Measurements from ENCODE around the gene TMCO4. TPM values are rescaled to one million over a fixed set of nuclear protein-coding genes. Genes with fewer than 3 reads are reported as not detected.

The TMCO4 gene
- total RNA-seq, 1 experiment from 2014 or later, result 4.3 TPM

DNA sequence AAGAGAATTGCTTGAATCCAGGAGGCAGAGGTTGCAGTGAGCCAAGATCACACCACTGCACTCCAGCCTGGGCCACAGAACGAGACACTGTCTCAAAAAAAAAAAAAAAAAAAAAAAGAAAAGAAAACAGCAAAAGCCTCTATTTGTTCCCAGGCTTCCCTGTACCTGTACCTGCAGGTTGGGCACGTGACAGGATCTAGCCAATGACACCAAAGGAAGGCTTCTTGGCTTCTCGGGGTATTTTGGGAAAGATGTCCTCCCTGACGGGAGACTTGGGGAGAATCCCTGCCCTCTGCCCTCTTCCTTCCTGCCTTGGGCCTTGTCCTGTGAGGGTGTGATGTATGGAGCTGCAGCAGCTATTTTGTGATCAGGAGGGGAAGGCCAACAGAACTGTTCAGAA, 22.8 kb downstream of the TMCO4 start:
- intact Hi-C loops (cut with micrococcal nuclease; ENCODE audit: unreplicated experiment), result no loop called here
- no peak overlapping the region for H3K4me3 ChIP-seq (ENCODE audit: low read depth, low read length, poor library complexity, severe bottlenecking)
- ChIA-PET CTCF (no interaction called here), POLR2A (ENCODE audit: low non-redundant PET) (no interaction called here)
- H3K36me3 ChIP-seq (ENCODE audit: insufficient read depth, low read length, poor library complexity, severe bottlenecking), result no peaks in the 10 kb centered on the region
- DNase-seq (ENCODE audit: low spot score), result no peak
- H3K27ac ChIP-seq (ENCODE audit: low read depth, low read length, poor library complexity, severe bottlenecking), result no peak overlapping the region
- TF ChIP-seq, protein P1, sequence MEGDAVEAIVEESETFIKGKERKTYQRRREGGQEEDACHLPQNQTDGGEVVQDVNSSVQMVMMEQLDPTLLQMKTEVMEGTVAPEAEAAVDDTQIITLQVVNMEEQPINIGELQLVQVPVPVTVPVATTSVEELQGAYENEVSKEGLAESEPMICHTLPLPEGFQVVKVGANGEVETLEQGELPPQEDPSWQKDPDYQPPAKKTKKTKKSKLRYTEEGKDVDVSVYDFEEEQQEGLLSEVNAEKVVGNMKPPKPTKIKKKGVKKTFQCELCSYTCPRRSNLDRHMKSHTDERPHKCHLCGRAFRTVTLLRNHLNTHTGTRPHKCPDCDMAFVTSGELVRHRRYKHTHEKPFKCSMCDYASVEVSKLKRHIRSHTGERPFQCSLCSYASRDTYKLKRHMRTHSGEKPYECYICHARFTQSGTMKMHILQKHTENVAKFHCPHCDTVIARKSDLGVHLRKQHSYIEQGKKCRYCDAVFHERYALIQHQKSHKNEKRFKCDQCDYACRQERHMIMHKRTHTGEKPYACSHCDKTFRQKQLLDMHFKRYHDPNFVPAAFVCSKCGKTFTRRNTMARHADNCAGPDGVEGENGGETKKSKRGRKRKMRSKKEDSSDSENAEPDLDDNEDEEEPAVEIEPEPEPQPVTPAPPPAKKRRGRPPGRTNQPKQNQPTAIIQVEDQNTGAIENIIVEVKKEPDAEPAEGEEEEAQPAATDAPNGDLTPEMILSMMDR (conservative IDR thresholded peaks at IDR 0.05; ENCODE audit: low read depth, low read length), result no peak
- no peak for TF ChIP-seq EZH2 (IDR thresholded peaks at IDR 0.05; ENCODE audit: borderline replicate concordance, low read depth, low read length, poor library complexity, severe bottlenecking)
- no peaks in the 10 kb centered on the region for H3K9me3 ChIP-seq (ENCODE audit: low read depth, low read length, poor library complexity, severe bottlenecking)
- no peaks in the 10 kb centered on the region for H3K27me3 ChIP-seq (replicated peaks; ENCODE audit: insufficient read depth, low read depth, low read length, poor library complexity)
- H3K4me1 ChIP-seq (ENCODE audit: insufficient read depth, low read length, poor library complexity, severe bottlenecking), result peaks cover 6% of the 10 kb centered on the region
- no TSS peak for BruUV-seq (replicated peaks)

- no peaks in the 10 kb centered on the region for H3K36me3 ChIP-seq (ENCODE audit: insufficient read depth, low read length, poor library complexity, severe bottlenecking)
- CTCF ChIA-PET, result no interaction called here
- H3K27me3 ChIP-seq (replicated peaks; ENCODE audit: insufficient read depth, low read depth, low read length, poor library complexity), result no peaks in the 10 kb centered on the region
These were observed 23.4 kb downstream of the TMCO4 start for GRCh38 chr1:19776287-19776686.

DNA sequence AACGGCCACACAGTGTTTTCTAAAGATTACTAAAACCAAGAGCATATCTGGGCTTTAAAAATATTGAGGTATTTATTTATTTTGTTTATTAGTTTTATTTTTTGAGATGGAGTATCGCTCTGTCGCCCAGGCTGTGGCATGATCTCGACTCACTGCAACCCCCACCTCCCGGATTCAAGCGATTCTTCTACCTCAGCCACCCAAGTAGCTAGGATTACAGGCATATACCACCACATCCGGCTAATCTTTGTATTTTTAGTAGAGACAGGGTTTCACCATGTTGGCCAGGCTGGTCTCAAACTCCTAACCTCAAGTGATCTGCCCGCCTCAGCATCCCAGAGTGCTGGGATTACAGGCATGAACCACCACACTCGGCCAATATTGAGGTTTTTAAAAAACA, 23.9 kb downstream of the TMCO4 start:
- TF ChIP-seq, protein P1 (conservative IDR thresholded peaks at IDR 0.05; ENCODE audit: low read depth, low read length), result no peak
- no peak for TF ChIP-seq EZH2 (IDR thresholded peaks at IDR 0.05; ENCODE audit: borderline replicate concordance, low read depth, low read length, poor library complexity, severe bottlenecking)
- Histone ChIP-seq H3K4me1 (ENCODE audit: insufficient read depth, low read length, poor library complexity, severe bottlenecking) (peaks cover 6% of the 10 kb centered on the region), H3K27ac (ENCODE audit: low read depth, low read length, poor library complexity, severe bottlenecking) (no peak overlapping the region), H3K27me3 (replicated peaks; ENCODE audit: insufficient read depth, low read depth, low read length, poor library complexity) (no peaks in the 10 kb centered on the region), H3K36me3 (ENCODE audit: insufficient read depth, low read length, poor library complexity, severe bottlenecking) (no peaks in the 10 kb centered on the region), H3K4me3 (ENCODE audit: low read depth, low read length, poor library complexity, severe bottlenecking) (no peak overlapping the region), H3K9me3 (ENCODE audit: low read depth, low read length, poor library complexity, severe bottlenecking) (no peaks in the 10 kb centered on the region)
- POLR2A ChIA-PET (ENCODE audit: low non-redundant PET), result no interaction called here
- CTCF ChIA-PET, result no interaction called here
- no peak for DNase-seq (ENCODE audit: low spot score)
- intact Hi-C loops (cut with micrococcal nuclease; ENCODE audit: unreplicated experiment), result no loop called here
- BruUV-seq (replicated peaks), result no TSS peak

More at GRCh38 chr1:19776287-19776686, 23.4 kb downstream of the TMCO4 start:
- BruUV-seq (replicated peaks), result no TSS peak
- DNase-seq (ENCODE audit: low spot score), result no peak
- peaks cover 6% of the 10 kb centered on the region for H3K4me1 ChIP-seq (ENCODE audit: insufficient read depth, low read length, poor library complexity, severe bottlenecking)
- H3K4me3 ChIP-seq (ENCODE audit: low read depth, low read length, poor library complexity, severe bottlenecking), result no peak overlapping the region
- no peaks in the 10 kb centered on the region for H3K9me3 ChIP-seq (ENCODE audit: low read depth, low read length, poor library complexity, severe bottlenecking)
- POLR2A ChIA-PET (ENCODE audit: low non-redundant PET), result no interaction called here
- intact Hi-C loops (cut with micrococcal nuclease; ENCODE audit: unreplicated experiment), result no loop called here
- no peak for TF ChIP-seq EZH2 (IDR thresholded peaks at IDR 0.05; ENCODE audit: borderline replicate concordance, low read depth, low read length, poor library complexity, severe bottlenecking)
- H3K27ac ChIP-seq (ENCODE audit: low read depth, low read length, poor library complexity, severe bottlenecking), result no peak overlapping the region

- DNase-seq (ENCODE audit: low spot score), result peak; percentile 28
- CTCF ChIA-PET, result no interaction called here
- no peak overlapping the region for H3K27ac ChIP-seq (ENCODE audit: low read depth, low read length, poor library complexity, severe bottlenecking)
These were observed 24.4 kb downstream of the TMCO4 start for GRCh38 chr1:19775317-19775716.

More at GRCh38 chr1:19775317-19775716, 24.4 kb downstream of the TMCO4 start:
- no TSS peak for BruUV-seq (replicated peaks)
- POLR2A ChIA-PET (ENCODE audit: low non-redundant PET), result no interaction called here
- no peak for TF ChIP-seq EZH2 (IDR thresholded peaks at IDR 0.05; ENCODE audit: borderline replicate concordance, low read depth, low read length, poor library complexity, severe bottlenecking)
- TF ChIP-seq, protein P1 (conservative IDR thresholded peaks at IDR 0.05; ENCODE audit: low read depth, low read length), result no peak
- Histone ChIP-seq H3K9me3 (ENCODE audit: low read depth, low read length, poor library complexity, severe bottlenecking) (no peaks in the 10 kb centered on the region), H3K4me3 (ENCODE audit: low read depth, low read length, poor library complexity, severe bottlenecking) (no peak overlapping the region), H3K4me1 (ENCODE audit: insufficient read depth, low read length, poor library complexity, severe bottlenecking) (peaks cover 8% of the 10 kb centered on the region), H3K27me3 (replicated peaks; ENCODE audit: insufficient read depth, low read depth, low read length, poor library complexity) (no peaks in the 10 kb centered on the region), H3K36me3 (ENCODE audit: insufficient read depth, low read length, poor library complexity, severe bottlenecking) (no peaks in the 10 kb centered on the region)
- intact Hi-C loops (cut with micrococcal nuclease; ENCODE audit: unreplicated experiment), result no loop called here

Data from A673 (cell line).